GM23338 (cell line): ENCODE results near the gene PPM1L. TPM values are rescaled to one million over a fixed set of nuclear protein-coding genes. Genes with fewer than 3 reads are reported as not detected.

Source experiments
- ATAC-seq: fragments of 200-7000 bp; cut with Tn5 transposase; 3 replicates; pipeline ENCODE4 v1.9.1; 2020
- DNase-seq: peaks from one replicate; pipeline ENCODE4 v3.0.0-alpha.2; 2015; ENCODE audit warnings: low spot score
- H2AFZ ChIP-seq: fragments of 200-600 bp; sonication (generic); 2 replicates; pipeline ENCODE4 v1.8.0; 2016; ENCODE audit warnings: antibody characterized with exemption, mild to moderate bottlenecking, moderate library complexity
- H3F3A ChIP-seq: fragments of 200-600 bp; sonication (generic); replicated peaks from 2 replicates; pipeline ENCODE4 v1.8.0; 2017; ENCODE audit warnings: antibody characterized with exemption, mixed run types, low read depth
- H3K27ac ChIP-seq: fragments of 200-600 bp; sonication (generic); 2 replicates; pipeline ENCODE4 v1.6.1; 2016; ENCODE audit warnings: low read depth
- H3K27me3 ChIP-seq: fragments of 200-600 bp; sonication (generic); 2 replicates; pipeline ENCODE4 v1.8.0; 2016; ENCODE audit warnings: mild to moderate bottlenecking, mixed run types, moderate library complexity; ENCODE audit not compliant: insufficient read depth
- H3K36me3 ChIP-seq: fragments of 200-600 bp; sonication (generic); 2 replicates; pipeline ENCODE4 v1.8.0; 2016; ENCODE audit warnings: mild to moderate bottlenecking; ENCODE audit not compliant: insufficient read depth
- H3K4me1 ChIP-seq: fragments of 200-600 bp; sonication (generic); 2 replicates; pipeline ENCODE4 v1.8.0; 2016; ENCODE audit warnings: mild to moderate bottlenecking, moderate library complexity; ENCODE audit not compliant: insufficient read depth
- H3K4me2 ChIP-seq: fragments of 200-600 bp; sonication (generic); 2 replicates; pipeline ENCODE4 v1.7.1; 2017; ENCODE audit warnings: mixed run types
- H3K4me3 ChIP-seq: fragments of 200-600 bp; sonication (generic); 2 replicates; pipeline ENCODE4 v1.6.1; 2016; ENCODE audit warnings: mixed run types
- H3K79me2 ChIP-seq: fragments of 200-600 bp; sonication (generic); replicated peaks from 2 replicates; pipeline ENCODE4 v1.8.0; 2017; ENCODE audit warnings: mild to moderate bottlenecking; ENCODE audit not compliant: insufficient read depth
- H3K9me2 ChIP-seq: fragments of 200-600 bp; sonication (generic); 2 replicates; pipeline ENCODE4 v1.8.0; 2017; ENCODE audit not compliant: insufficient read depth
- H4K20me1 ChIP-seq: fragments of 200-600 bp; sonication (generic); replicated peaks from 2 replicates; pipeline ENCODE4 v1.8.0; 2017; ENCODE audit warnings: mild to moderate bottlenecking; ENCODE audit not compliant: insufficient read depth
- H3K27ac Mint-ChIP-seq: 2 replicates; pipeline ENCODE4 v1.8.0; 2020; ENCODE audit warnings: inconsistent platforms, mild to moderate bottlenecking, moderate library complexity, mixed read lengths
- H3K27me3 Mint-ChIP-seq: 3 replicates; pipeline ENCODE4 v1.8.0; 2022; ENCODE audit warnings: low read depth, mild to moderate bottlenecking, moderate library complexity, mixed read lengths, inconsistent platforms; ENCODE audit not compliant: insufficient read depth, poor library complexity
- H3K36me3 Mint-ChIP-seq: 3 replicates; pipeline ENCODE4 v1.8.0; 2021; ENCODE audit warnings: low read depth, mild to moderate bottlenecking, inconsistent platforms, moderate library complexity, mixed read lengths
- H3K4me1 Mint-ChIP-seq: 3 replicates; pipeline ENCODE4 v1.8.0; 2020; ENCODE audit warnings: mild to moderate bottlenecking, inconsistent platforms, mixed read lengths
- H3K4me3 Mint-ChIP-seq: 3 replicates; pipeline ENCODE4 v1.8.0; 2021; ENCODE audit warnings: moderate library complexity, mild to moderate bottlenecking, inconsistent platforms, mixed read lengths
- H3K9me3 Mint-ChIP-seq: 3 replicates; pipeline ENCODE4 v1.8.0; 2020; ENCODE audit warnings: moderate library complexity, mild to moderate bottlenecking, inconsistent platforms, mixed read lengths
- CREB1 ChIP-seq: fragments of 250-450 bp; sonication (Bioruptor Pico); IDR thresholded peaks from 2 replicates; pipeline ENCODE4 v1.5.0; 2020; ENCODE audit warnings: low read depth, mild to moderate bottlenecking, moderate library complexity
- CTCF ChIP-seq, 2 experiments: fragments of 200-600 bp in 1 of 2; sonication (generic) in 1 of 2; conservative IDR thresholded peaks; 2 replicates each; pipeline versions ENCODE4 v1.5.1 to v1.6.1; 2016 to 2017; ENCODE audit warnings: antibody characterized with exemption in 2 of 2, low read depth in 2 of 2, mild to moderate bottlenecking in 2 of 2, moderate library complexity in 1 of 2
- ETS1 ChIP-seq: IDR thresholded peaks from 2 replicates; pipeline ENCODE4 v1.6.1; 2016; ENCODE audit warnings: antibody characterized with exemption
- EZH2phosphoT487 ChIP-seq: fragments of 200-600 bp; sonication (generic); IDR thresholded peaks from one replicate; pipeline ENCODE4 v1.8.1; 2018; ENCODE audit warnings: antibody characterized with exemption; ENCODE audit not compliant: unreplicated experiment
- ZNF462 ChIP-seq: fragments of 250-450 bp; sonication (Bioruptor Pico); IDR thresholded peaks from 2 replicates; pipeline ENCODE4 v1.5.0; 2020; ENCODE audit warnings: mild to moderate bottlenecking, moderate library complexity
- polyA plus RNA-seq: library from polyadenylated mRNA; unstranded; fragments of >200 nt; fragmentation: Nextera tagmentation; extraction: Ambion mirVana; gene quantifications from 2 replicates; pipeline ENCODE4 v1.2.1, GENCODE V29; 2016
- total RNA-seq: library from RNA; depleted of rRNA; stranded (reverse); fragments of >200 nt; shearing (Covaris generic); gene quantifications from 2 replicates; pipeline ENCODE4 v1.2.3, GENCODE V29; 2014

PPM1L gene
- total and polyA plus RNA-seq, 2 experiments from 2014 or later: 3.9 to 26.4 TPM

GRCh38 chr3:160809453-160809852 is 53.4 kb downstream of the PPM1L start:
- Mint-ChIP-seq H3K27me3 (no peaks in the 10 kb centered on the region), H3K9me3 (no peaks in the 10 kb centered on the region), H3K4me3 (no peak overlapping the region), H3K27ac (peak overlapping the region; percentile 57; the same call in 1 of the 2 replicates), H3K4me1 (peaks cover 13% of the 10 kb centered on the region; the same call in 2 of the 3 replicates), H3K36me3 (0 out of 3 replicates have a peak, but pooled peaks cover 2% of the 10 kb centered on the region)
- H3K27me3 ChIP-seq: no peaks in the 10 kb centered on the region
- H2AFZ ChIP-seq: no peak overlapping the region
- TF ChIP-seq EZH2phosphoT487 (no peak), CREB1 (no peak), ETS1 (no peak), CTCF (conservative IDR thresholded peaks at IDR 0.05; ENCODE audit: low read depth in 2 of 2) (no peak), ZNF462 (CRISPR knock-in tag) (no peak)
- H3K4me2 ChIP-seq: no peak overlapping the region
- H3K4me3 ChIP-seq: no peak overlapping the region
- peaks cover 7% of the 10 kb centered on the region; the same call in 1 of the 2 replicates for H3K79me2 ChIP-seq
- no peaks in the 10 kb centered on the region for H3K36me3 ChIP-seq
- H3K27ac ChIP-seq: no peak overlapping the region
- H3K4me1 ChIP-seq: no peaks in the 10 kb centered on the region
- peaks cover 3% of the 10 kb centered on the region for H4K20me1 ChIP-seq
- H3F3A ChIP-seq: no peaks in the 10 kb centered on the region
- DNase-seq: no peak
- no peaks in the 10 kb centered on the region for H3K9me2 ChIP-seq
- ATAC-seq: no peak
